ENCODE measurements around the gene DHX35. TPM values are rescaled to one million over a fixed set of nuclear protein-coding genes. Genes with fewer than 3 reads are reported as not detected.

DHX35 gene
- total and polyA plus RNA-seq, 2 of the 8 experiments (the other 6 are each of a cell fraction or from before 2014, with no cell fraction given) = 21.9 to 27.7 TPM

- 2% methylated on average over 79 of the region's 95 CpGs; no CpG with 5 or more reads in 1 of the 2 experiments for WGBS, 2 experiments (ENCODE audit: extremely low coverage in 1 of 2, insufficient coverage in 1 of 2, insufficient read length in 1 of 2, insufficient replicate concordance in 2 of 2, low coverage in 1 of 2, low lambda C conversion rate in 2 of 2, missing lambda C conversion rate in 1 of 2)
- Histone ChIP-seq H4K5ac (ENCODE audit: insufficient read length, low read depth, low read length) (peak within 1 kb of the TSS; percentile 35), H3K9ac (replicated peaks in 1 of 4; ENCODE audit: extremely low read depth in 1 of 4, low read depth in 3 of 4, low read length in 3 of 4) (peak within 1 kb of the TSS; percentile 74 to 96 (median 78)), H2BK12ac (ENCODE audit: low read depth, low read length) (no peak within 1 kb of the TSS), H3K56ac (replicated peaks; ENCODE audit: insufficient read length, low read depth, low read length) (peak within 1 kb of the TSS; percentile 65), H2AK5ac (ENCODE audit: low read depth, low read length) (peak within 1 kb of the TSS; percentile 39; the same call in 1 of the 2 replicates), H2BK5ac (ENCODE audit: low read depth, low read length) (peak within 1 kb of the TSS; percentile 78; the same call in 1 of the 2 replicates), H3K36me3 (ENCODE audit: control insufficient read depth in 2 of 4, insufficient read depth in 4 of 4, low read length in 3 of 4) (peaks cover 0 to 5% (median 2%) of the 10 kb centered on the region in 4 experiments; a peak in 3 of 8 replicates), H3K23ac (ENCODE audit: insufficient read length) (no peak within 1 kb of the TSS), H4K91ac (replicated peaks; ENCODE audit: insufficient read length, low read length) (peak within 1 kb of the TSS; percentile 93), H3K27ac (ENCODE audit: low read depth, low read length) (peak within 1 kb of the TSS; percentile 73; the same call in 1 of the 2 replicates), H3K14ac (ENCODE audit: insufficient read length) (peak within 1 kb of the TSS; percentile 79), H2BK15ac (ENCODE audit: low read length) (no peak within 1 kb of the TSS), H2BK120ac (replicated peaks; ENCODE audit: low read depth, low read length) (peak within 1 kb of the TSS; percentile 44), H3K4me3 (ENCODE audit: extremely low read depth in 1 of 4, insufficient read depth in 2 of 4, low read depth in 3 of 4, low read length in 4 of 4) (peak within 1 kb of the TSS; percentile 85 to 90 (median 87)), H3K23me2 (ENCODE audit: low read depth, low read length) (peaks cover 13% of the 10 kb centered on the region), H4K8ac (ENCODE audit: extremely low read depth, insufficient read depth, low read length) (peak within 1 kb of the TSS; percentile 93), H4K20me1 (replicated peaks in 1 of 2; ENCODE audit: control insufficient read depth in 1 of 2, insufficient read depth in 2 of 2, low read length in 2 of 2) (peaks cover 7 to 13% of the 10 kb centered on the region in 2 experiments), H3K18ac (ENCODE audit: extremely low read depth, low read length) (peak within 1 kb of the TSS; percentile 95; the same call in 1 of the 2 replicates), H2BK20ac (ENCODE audit: low read length) (no peak within 1 kb of the TSS), H3K9me3 (ENCODE audit: insufficient read depth in 2 of 2, low read depth in 1 of 2, low read length in 1 of 2) (no peaks in the 10 kb centered on the region), H3K27me3 (replicated peaks in 1 of 4; ENCODE audit: control insufficient read depth in 3 of 4, extremely low read depth in 1 of 4, insufficient read depth in 3 of 4, low read length in 3 of 4) (no peaks in the 10 kb centered on the region), H3K79me2 (ENCODE audit: control insufficient read depth in 1 of 2, insufficient read depth in 2 of 2, low read length in 2 of 2) (peaks cover 35 to 47% of the 10 kb centered on the region in 2 experiments), H3K4ac (replicated peaks; ENCODE audit: insufficient read length, low read depth, low read length) (peak within 1 kb of the TSS; percentile 80), H3K79me1 (ENCODE audit: low read depth, low read length) (peaks cover 9% of the 10 kb centered on the region), H3K4me1 (replicated peaks in 1 of 4; ENCODE audit: control insufficient read depth in 3 of 4, insufficient read depth in 4 of 4, low read length in 3 of 4) (peaks cover 6 to 8% (median 6%) of the 10 kb centered on the region in 4 experiments), H2AFZ (ENCODE audit: low read length) (no peak within 1 kb of the TSS), H3K4me2 (ENCODE audit: insufficient read depth in 1 of 2, low read depth in 2 of 2, low read length in 2 of 2) (peak within 1 kb of the TSS; percentile 70 to 79)
- ChIA-PET POLR2A (ENCODE audit: partially characterized antibody) (interaction anchor here (0.5 to 5.9 kb wide), 33 partner anchors 8 to 602 kb away, joined by 3 to 57 read pairs (median 3); partner anchors contain the start of genes ACTR5, DHX35 and PPP1R16B), CTCF (ENCODE audit: partially characterized antibody) (interaction anchor here (0.9 to 2.1 kb wide), 8 partner anchors 9 to 121 kb away, joined by 3 to 11 read pairs (median 4); partner anchors contain the start of gene PPP1R16B)
- FAIRE-seq (peak; percentile 28), DNase-seq (ENCODE audit: low read depth in 1 of 2, low spot score in 2 of 2) (peak; percentile 99)
- no peak for TF ChIP-seq SRF (IDR thresholded peaks at IDR 0.05; ENCODE audit: low read depth, low read length)
- TF ChIP-seq KDM4A (IDR thresholded peaks at IDR 0.05; ENCODE audit: low read depth, low read length, severe bottlenecking) = peak; percentile 79
- no peak for TF ChIP-seq SP2 (IDR thresholded peaks at IDR 0.05; ENCODE audit: low read length)
- peak; percentile 48; the same call in 1 of the 2 replicates for TF ChIP-seq CREB1 (IDR thresholded peaks at IDR 0.05)
- no peak for TF ChIP-seq SIRT6 (IDR thresholded peaks at IDR 0.05; ENCODE audit: low read length)
- no peak for TF ChIP-seq GTF2F1 (IDR thresholded peaks at IDR 0.05; ENCODE audit: borderline replicate concordance, low read depth, low read length)
- no peak for TF ChIP-seq ATF2 (IDR thresholded peaks at IDR 0.05; ENCODE audit: low read length)
- peak; percentile 78; the same call in 1 of the 2 replicates for TF ChIP-seq SP4 (IDR thresholded peaks at IDR 0.05; ENCODE audit: low read length)
- peak; percentile 96 for TF ChIP-seq TBP (IDR thresholded peaks at IDR 0.05; ENCODE audit: low read depth, low read length)
- TF ChIP-seq KDM5A (IDR thresholded peaks at IDR 0.05; ENCODE audit: low read length) = no peak
Observed at GRCh38 chr20:38926142-38926933, 35.8 kb upstream of the DHX35 start, which contains the start of gene FAM83D. FAM83D (plus strand) TSS chr20:38926417; CDS start chr20:38926443, 26 bp downstream.
